Measurements from ENCODE around the gene APOC4.
A peak's percentile ranks its signal among the peaks of the same experiment; 100 is the strongest.
"Not testable (repeated sequence)": the region's sequence is repeated elsewhere in the genome, so short reads cannot be mapped to it uniquely, and the experiment has no call there.

The APOC4 gene

GRCh38 chr19:44924243-44924725 lies 17.8 kb upstream of the APOC4 start:
- DNase-seq: no peak

- DNase-seq: no peak
Measured at GRCh38 chr19:44925114-44925891, 16.7 kb upstream of the APOC4 start.

GRCh38 chr19:44926245-44927077 lies 15.6 kb upstream of the APOC4 start:
- not testable (repeated sequence) for DNase-seq

- no peak for DNase-seq
Measured at GRCh38 chr19:44927746-44928145, 14.3 kb upstream of the APOC4 start.

- DNase-seq: no peak
Measured at GRCh38 chr19:44930088-44930487, 11.9 kb upstream of the APOC4 start.

- no peak for DNase-seq
Measured at GRCh38 chr19:44931541-44931940, 10.5 kb upstream of the APOC4 start.

GRCh38 chr19:44939668-44940067 lies 2.4 kb upstream of the APOC4 start:
- DNase-seq: no peak

GRCh38 chr19:44943801-44944249 lies 1.8 kb downstream of the APOC4 start:
- no peak for DNase-seq

- DNase-seq: no peak
Measured at GRCh38 chr19:44947041-44947581, 5.1 kb downstream of the APOC4 start.

- no peak for DNase-seq
Measured at GRCh38 chr19:44948237-44948636, 6.2 kb downstream of the APOC4 start.

- no peak for DNase-seq
Measured at GRCh38 chr19:44948763-44949374, 6.8 kb downstream of the APOC4 start.

- no peak for DNase-seq
Measured at GRCh38 chr19:44949550-44949949, 7.5 kb downstream of the APOC4 start.

- DNase-seq: peak; percentile 52
Measured at GRCh38 chr19:44951179-44952159, 9.4 kb downstream of the APOC4 start.

- no peak for DNase-seq
Measured at GRCh38 chr19:44954278-44954648, 12.2 kb downstream of the APOC4 start.

- DNase-seq: peak; percentile 95
Measured at GRCh38 chr19:44954649-44955504, 12.8 kb downstream of the APOC4 start, which contains the start of gene CLPTM1. Gene CLPTM1, plus strand, starts transcription at chr19:44955380. Its CDS starts 16 bp downstream, at chr19:44955396.

GRCh38 chr19:44955505-44956439 lies 13.7 kb downstream of the APOC4 start:
- DNase-seq: no peak

GRCh38 chr19:44957526-44957925 lies 15.5 kb downstream of the APOC4 start:
- no peak for DNase-seq

GRCh38 chr19:44958090-44958489 lies 16.1 kb downstream of the APOC4 start:
- DNase-seq: no peak

GRCh38 chr19:44959691-44960090 lies 17.7 kb downstream of the APOC4 start:
- no peak for DNase-seq
